ENCODE data around the gene USP12.
"Not testable (repeated sequence)": the region's sequence is repeated elsewhere in the genome, so short reads cannot be mapped to it uniquely, and the experiment has no call there.

The USP12 gene

GRCh38 chr13:27171244-27171826 lies at the start of gene USP12:
TSS of gene USP12 (minus strand) at chr13:27171811. CDS start at chr13:27171639, 172 bp downstream.
- no peak for TF ChIP-seq CTCF (conservative IDR thresholded peaks at IDR 0.05; ENCODE audit: low read length)
- peak within 1 kb of the TSS; percentile 79 for H3K4me3 ChIP-seq (ENCODE audit: low read length)
- DNase-seq (ENCODE audit: low read depth): peak; percentile 12

GRCh38 chr13:27219611-27220010 lies 48.0 kb upstream of the USP12 start:
- no peak for TF ChIP-seq CTCF (conservative IDR thresholded peaks at IDR 0.05; ENCODE audit: low read length)
- no peak overlapping the region for H3K4me3 ChIP-seq (ENCODE audit: low read length)
- no peak for DNase-seq (ENCODE audit: low read depth)

GRCh38 chr13:27218861-27219260 lies 47.2 kb upstream of the USP12 start:
- not testable (repeated sequence) for H3K4me3 ChIP-seq (ENCODE audit: low read length); DNase-seq (ENCODE audit: low read depth)

- H3K4me3 ChIP-seq (ENCODE audit: low read length); DNase-seq (ENCODE audit: low read depth): not testable (repeated sequence)
These were observed 46.2 kb upstream of the USP12 start for GRCh38 chr13:27217791-27218190.

GRCh38 chr13:27213386-27213785 lies 41.8 kb upstream of the USP12 start:
- DNase-seq (ENCODE audit: low read depth); H3K4me3 ChIP-seq (ENCODE audit: low read length): not testable (repeated sequence)

GRCh38 chr13:27211771-27212364 lies 40.3 kb upstream of the USP12 start:
- no peak overlapping the region for H3K4me3 ChIP-seq (ENCODE audit: low read length)
- DNase-seq (ENCODE audit: low read depth): peak; percentile 54
- no peak for TF ChIP-seq CTCF (conservative IDR thresholded peaks at IDR 0.05; ENCODE audit: low read length)

GRCh38 chr13:27211271-27211670 lies 39.7 kb upstream of the USP12 start:
- TF ChIP-seq CTCF (conservative IDR thresholded peaks at IDR 0.05; ENCODE audit: low read length): no peak
- DNase-seq (ENCODE audit: low read depth): no peak
- no peak overlapping the region for H3K4me3 ChIP-seq (ENCODE audit: low read length)

GRCh38 chr13:27208514-27208913 lies 36.9 kb upstream of the USP12 start:
- no peak overlapping the region for H3K4me3 ChIP-seq (ENCODE audit: low read length)
- no peak for DNase-seq (ENCODE audit: low read depth)
- no peak for TF ChIP-seq CTCF (conservative IDR thresholded peaks at IDR 0.05; ENCODE audit: low read length)

- TF ChIP-seq CTCF (conservative IDR thresholded peaks at IDR 0.05; ENCODE audit: low read length): peak; percentile 23; the same call in 1 of the 2 replicates
- no peak overlapping the region for H3K4me3 ChIP-seq (ENCODE audit: low read length)
- DNase-seq (ENCODE audit: low read depth): peak; percentile 12
These were observed 32.2 kb upstream of the USP12 start for GRCh38 chr13:27203854-27204253.
